ENCODE results near the gene HOTAIR. TPM values are rescaled to one million over a fixed set of nuclear protein-coding genes. Genes with fewer than 3 reads are reported as not detected.

Gene HOTAIR
- total RNA-seq, 1 donor from 2014 or later, result 1.8 TPM

DNA sequence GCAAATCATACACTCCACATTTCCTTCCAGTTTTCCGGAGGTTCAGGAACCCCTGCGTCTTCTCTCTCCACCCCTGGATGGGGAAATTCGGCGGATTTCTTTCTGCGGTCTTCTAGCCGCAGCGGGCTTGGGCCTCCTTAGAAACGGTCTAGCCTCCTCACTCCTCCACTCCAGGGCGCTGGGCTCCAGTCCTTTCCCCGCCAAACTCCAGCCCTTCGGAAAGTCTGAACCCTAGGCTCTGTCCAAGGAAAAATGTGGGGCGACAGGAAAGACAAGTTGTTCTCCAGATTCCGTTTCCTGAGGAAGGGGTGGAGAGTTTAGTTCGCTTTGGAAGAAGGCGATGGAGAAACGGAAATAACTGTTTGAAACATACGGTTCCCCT, 8.8 kb upstream of the HOTAIR start:
- no peak for DNase-seq (ENCODE audit: low spot score in 2 of 2, unreplicated experiment in 2 of 2)
- Mint-ChIP-seq H3K36me3 (peaks cover 3% of the 10 kb centered on the region), H3K27me3 (ENCODE audit: low read depth) (peaks cover 100% of the 10 kb centered on the region), H3K9me3 (no peaks in the 10 kb centered on the region), H3K4me1 (peaks cover 13% of the 10 kb centered on the region), H3K27ac (no peak overlapping the region), H3K4me3 (no peak overlapping the region)
- TF ChIP-seq, protein P1, sequence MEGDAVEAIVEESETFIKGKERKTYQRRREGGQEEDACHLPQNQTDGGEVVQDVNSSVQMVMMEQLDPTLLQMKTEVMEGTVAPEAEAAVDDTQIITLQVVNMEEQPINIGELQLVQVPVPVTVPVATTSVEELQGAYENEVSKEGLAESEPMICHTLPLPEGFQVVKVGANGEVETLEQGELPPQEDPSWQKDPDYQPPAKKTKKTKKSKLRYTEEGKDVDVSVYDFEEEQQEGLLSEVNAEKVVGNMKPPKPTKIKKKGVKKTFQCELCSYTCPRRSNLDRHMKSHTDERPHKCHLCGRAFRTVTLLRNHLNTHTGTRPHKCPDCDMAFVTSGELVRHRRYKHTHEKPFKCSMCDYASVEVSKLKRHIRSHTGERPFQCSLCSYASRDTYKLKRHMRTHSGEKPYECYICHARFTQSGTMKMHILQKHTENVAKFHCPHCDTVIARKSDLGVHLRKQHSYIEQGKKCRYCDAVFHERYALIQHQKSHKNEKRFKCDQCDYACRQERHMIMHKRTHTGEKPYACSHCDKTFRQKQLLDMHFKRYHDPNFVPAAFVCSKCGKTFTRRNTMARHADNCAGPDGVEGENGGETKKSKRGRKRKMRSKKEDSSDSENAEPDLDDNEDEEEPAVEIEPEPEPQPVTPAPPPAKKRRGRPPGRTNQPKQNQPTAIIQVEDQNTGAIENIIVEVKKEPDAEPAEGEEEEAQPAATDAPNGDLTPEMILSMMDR (IDR thresholded peaks at IDR 0.05; ENCODE audit: unreplicated experiment), result no peak

DNA sequence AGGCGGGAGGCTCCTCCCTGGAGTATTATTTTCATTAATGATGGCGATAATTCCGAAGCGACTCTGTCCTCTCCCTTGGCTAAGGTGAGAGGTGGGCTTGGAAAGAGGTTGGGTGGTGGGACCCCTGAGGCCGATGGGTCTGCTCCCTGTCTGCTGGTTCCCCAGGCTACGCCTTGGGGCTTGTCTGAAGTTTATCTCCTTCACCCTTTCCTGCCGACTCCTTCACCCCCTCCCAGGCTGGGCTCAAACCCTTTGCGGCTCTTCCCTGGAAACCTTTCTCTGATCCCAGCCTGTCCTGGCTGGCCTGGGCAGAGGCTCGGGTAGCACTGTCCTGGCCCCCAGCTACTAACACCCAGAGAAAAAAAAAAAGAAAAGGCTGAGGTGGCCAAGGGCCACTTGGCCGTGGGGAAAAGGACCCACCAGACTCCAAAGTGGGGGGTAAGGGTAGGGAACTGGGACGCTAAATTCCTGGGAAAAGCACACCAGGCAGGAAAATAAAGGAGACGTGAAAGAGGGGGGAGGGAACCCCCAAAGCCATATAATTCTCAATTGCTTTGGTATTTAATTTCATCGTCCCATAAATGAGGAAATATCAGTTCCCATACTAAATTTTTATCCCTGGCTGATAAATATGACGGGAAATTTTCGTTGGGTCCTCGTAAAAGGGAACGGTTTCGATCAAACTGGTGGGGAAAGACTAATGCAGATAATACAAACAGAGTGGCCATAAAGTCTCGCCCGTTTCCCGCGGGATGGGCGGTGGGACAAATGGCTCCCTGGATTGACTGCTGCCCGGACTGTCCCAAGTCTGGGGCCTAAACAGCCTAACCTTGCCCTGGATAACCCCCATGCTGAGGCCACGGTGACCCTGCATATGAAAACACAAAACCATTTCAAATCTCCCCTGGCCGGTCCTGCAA, 8.2 kb upstream of the HOTAIR start:
- TF ChIP-seq, protein P1 (IDR thresholded peaks at IDR 0.05; ENCODE audit: unreplicated experiment), result no peak
- H3K27me3 Mint-ChIP-seq (ENCODE audit: low read depth), result peaks cover 100% of the 10 kb centered on the region
- peaks cover 13% of the 10 kb centered on the region for H3K4me1 Mint-ChIP-seq
- no peak overlapping the region for H3K4me3 Mint-ChIP-seq
- H3K36me3 Mint-ChIP-seq, result peaks cover 3% of the 10 kb centered on the region
- H3K9me3 Mint-ChIP-seq, result no peaks in the 10 kb centered on the region
- no peak overlapping the region for H3K27ac Mint-ChIP-seq
- no peak for DNase-seq (ENCODE audit: low spot score in 2 of 2, unreplicated experiment in 2 of 2)

DNA sequence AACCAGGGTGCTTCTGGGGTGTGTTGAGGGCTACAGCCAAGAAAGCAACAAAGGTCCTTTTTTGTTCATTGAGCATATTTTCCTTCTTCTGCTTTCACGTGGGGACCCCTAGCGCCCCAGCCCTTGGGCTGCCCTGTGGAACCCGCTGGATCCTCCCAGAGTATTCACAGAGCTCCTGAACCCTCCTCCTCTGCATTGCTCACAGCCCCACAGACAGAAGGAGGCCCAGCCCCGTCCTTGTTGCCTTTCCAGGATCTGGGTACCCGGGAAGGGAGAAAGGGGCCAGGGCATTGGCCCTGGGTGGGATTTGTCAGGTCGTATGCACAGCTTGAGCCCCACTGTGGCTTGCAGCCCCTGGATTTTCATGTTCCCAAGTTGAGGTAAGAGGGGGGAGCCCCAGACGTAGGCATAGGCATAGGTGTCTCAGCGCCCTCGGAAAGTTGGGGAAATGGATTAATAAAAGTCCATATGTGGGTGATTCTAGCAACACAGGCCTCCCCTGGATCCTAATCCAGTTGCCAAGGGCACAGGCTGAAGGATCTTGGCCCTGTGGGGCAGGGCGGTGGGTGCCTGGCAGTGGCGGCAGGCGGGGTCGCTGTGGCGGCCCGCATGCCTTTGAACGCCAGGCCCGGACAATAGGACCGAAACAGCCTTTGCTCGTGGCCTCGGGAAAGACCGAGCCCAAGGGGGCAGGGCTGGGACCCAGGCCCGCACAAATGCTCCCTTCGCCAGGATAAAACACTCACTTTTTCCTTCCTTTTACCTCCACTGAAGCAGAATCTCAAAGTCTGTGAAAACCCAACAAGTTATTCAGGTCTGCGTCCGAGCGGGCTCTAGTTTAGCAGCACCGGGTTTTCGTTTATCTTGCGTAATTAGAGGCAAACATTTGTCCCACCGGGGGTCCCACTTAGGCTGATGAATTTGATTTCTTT, 7.1 kb upstream of the HOTAIR start:
- DNase-seq (ENCODE audit: low spot score in 2 of 2, unreplicated experiment in 2 of 2), result no peak
- H3K27ac Mint-ChIP-seq, result no peak overlapping the region
- peaks cover 13% of the 10 kb centered on the region for H3K4me1 Mint-ChIP-seq
- TF ChIP-seq, protein P1 (IDR thresholded peaks at IDR 0.05; ENCODE audit: unreplicated experiment), result no peak
- H3K27me3 Mint-ChIP-seq (ENCODE audit: low read depth), result peaks cover 100% of the 10 kb centered on the region
- peaks cover 3% of the 10 kb centered on the region for H3K36me3 Mint-ChIP-seq
- no peak overlapping the region for H3K4me3 Mint-ChIP-seq
- no peaks in the 10 kb centered on the region for H3K9me3 Mint-ChIP-seq

DNA sequence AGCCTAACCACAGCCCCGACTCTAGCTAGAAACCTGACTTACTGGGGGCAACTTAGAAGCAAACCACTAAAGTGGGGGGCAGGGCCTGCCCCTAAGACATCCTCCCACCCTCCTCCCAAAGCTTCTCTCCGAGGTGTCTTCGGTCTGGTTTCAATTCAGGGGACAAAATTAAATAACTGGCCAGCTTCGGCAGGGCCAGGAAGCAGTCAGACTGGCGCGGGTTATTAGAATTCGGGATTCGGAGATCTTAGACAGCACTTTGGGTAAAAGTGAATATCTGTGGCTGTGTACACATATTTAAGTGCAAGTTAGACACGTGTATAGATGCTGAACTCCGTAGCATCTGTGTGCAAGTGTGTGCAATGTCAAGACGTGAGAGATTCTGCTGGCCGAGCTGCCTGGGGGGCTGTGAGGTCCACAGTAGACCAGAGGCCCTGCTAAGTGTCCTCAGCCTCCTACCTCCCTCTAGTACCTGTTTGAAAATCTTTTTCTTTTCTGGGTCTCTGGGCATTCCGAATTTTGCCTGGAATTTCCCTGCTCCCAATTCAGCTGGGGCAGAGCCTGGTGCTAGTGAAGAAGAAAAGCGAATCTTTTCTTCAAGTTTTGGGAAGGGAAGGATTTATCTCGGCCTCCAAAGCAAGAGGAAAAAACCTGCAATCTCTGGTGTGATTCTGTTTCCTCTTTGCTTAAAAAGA, 6.2 kb upstream of the HOTAIR start:
- Mint-ChIP-seq H3K4me1 (peaks cover 10% of the 10 kb centered on the region), H3K27me3 (ENCODE audit: low read depth) (peaks cover 100% of the 10 kb centered on the region), H3K36me3 (peaks cover 3% of the 10 kb centered on the region), H3K27ac (no peak overlapping the region), H3K4me3 (no peak overlapping the region), H3K9me3 (no peaks in the 10 kb centered on the region)
- no peak for DNase-seq (ENCODE audit: low spot score in 2 of 2, unreplicated experiment in 2 of 2)
- TF ChIP-seq, protein P1 (IDR thresholded peaks at IDR 0.05; ENCODE audit: unreplicated experiment), result no peak

DNA sequence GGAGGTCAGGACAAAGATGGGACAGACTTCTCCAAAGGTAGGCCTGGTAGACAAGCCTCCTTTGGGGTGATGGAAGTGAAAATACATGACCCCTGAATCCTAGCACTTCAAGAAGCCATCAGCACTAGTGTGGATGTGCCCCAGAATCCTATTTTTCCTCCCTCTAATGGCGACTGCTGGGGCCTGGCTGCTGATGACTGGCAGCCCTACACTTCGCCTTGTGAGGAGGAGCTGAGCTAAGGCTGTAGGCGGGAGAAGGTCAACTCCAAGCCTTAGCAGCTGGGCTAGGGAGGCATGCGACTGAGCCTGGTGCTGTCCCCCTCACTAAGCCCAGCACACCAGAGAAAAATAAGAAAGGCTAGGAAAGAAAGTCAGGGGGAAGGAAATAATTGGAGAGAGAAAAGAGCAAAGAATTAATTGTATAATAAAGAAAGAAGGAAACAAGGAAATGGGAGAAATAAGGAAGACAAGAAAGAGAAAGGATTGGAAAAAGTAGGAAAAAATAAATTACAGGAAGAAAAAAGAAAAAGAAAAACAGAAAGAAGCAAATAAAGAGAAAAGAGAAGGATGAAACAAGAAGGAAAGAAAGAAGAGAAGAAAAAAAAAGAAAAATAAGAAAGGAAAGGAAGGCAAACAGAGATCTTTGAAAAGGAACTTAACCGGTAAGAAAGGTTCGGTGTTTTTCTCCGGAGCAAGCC, 5.5 kb upstream of the HOTAIR start:
- Mint-ChIP-seq H3K27ac (no peak overlapping the region), H3K4me1 (peaks cover 10% of the 10 kb centered on the region), H3K9me3 (no peaks in the 10 kb centered on the region), H3K27me3 (ENCODE audit: low read depth) (peaks cover 100% of the 10 kb centered on the region), H3K36me3 (peaks cover 3% of the 10 kb centered on the region), H3K4me3 (no peak overlapping the region)
- TF ChIP-seq, protein P1 (IDR thresholded peaks at IDR 0.05; ENCODE audit: unreplicated experiment), result no peak
- no peak for DNase-seq (ENCODE audit: low spot score in 2 of 2, unreplicated experiment in 2 of 2)

Measured in mesothelial cell of epicardium (in vitro differentiated cells).